GM18858 (cell line): Measurements from ENCODE around the gene SLC30A7.
"Not testable (repeated sequence)": the region's sequence is repeated elsewhere in the genome, so short reads cannot be mapped to it uniquely, and the experiment has no call there.

Source experiments
- ATAC-seq: cut with Tn5 transposase; IDR thresholded peaks from one replicate; pipeline ENCODE4 v1.9.1; 2021; ENCODE audit not compliant: unreplicated experiment

Gene SLC30A7

GRCh38 chr1:100895540-100896480 lies at the start of gene SLC30A7:
Gene SLC30A7 (plus strand): TSS chr1:100896090. CDS start chr1:100896263, 173 bp downstream.
- peak; percentile 63 for ATAC-seq

- ATAC-seq = no peak
Observed at GRCh38 chr1:100847361-100848082, 48.4 kb upstream of the SLC30A7 start.

GRCh38 chr1:100851726-100852125 lies 44.2 kb upstream of the SLC30A7 start:
- ATAC-seq = no peak

- no peak for ATAC-seq
Observed at GRCh38 chr1:100852976-100853375, 42.9 kb upstream of the SLC30A7 start.

GRCh38 chr1:100855116-100855515 lies 40.8 kb upstream of the SLC30A7 start:
- not testable (repeated sequence) for ATAC-seq

- no peak for ATAC-seq
Observed at GRCh38 chr1:100860397-100860991, 35.4 kb upstream of the SLC30A7 start.

GRCh38 chr1:100861379-100861778 lies 34.5 kb upstream of the SLC30A7 start:
- no peak for ATAC-seq

- ATAC-seq = no peak
Observed at GRCh38 chr1:100862591-100862990, 33.3 kb upstream of the SLC30A7 start.

- peak; percentile 61 for ATAC-seq
Observed at GRCh38 chr1:100866041-100866900, 29.6 kb upstream of the SLC30A7 start.

GRCh38 chr1:100866901-100867206 lies 29.0 kb upstream of the SLC30A7 start:
- no peak for ATAC-seq

- no peak for ATAC-seq
Observed at GRCh38 chr1:100868364-100868995, 27.4 kb upstream of the SLC30A7 start.

- no peak for ATAC-seq
Observed at GRCh38 chr1:100869996-100870395, 25.9 kb upstream of the SLC30A7 start.

GRCh38 chr1:100874433-100874832 lies 21.5 kb upstream of the SLC30A7 start:
- ATAC-seq = no peak

GRCh38 chr1:100875228-100875627 lies 20.7 kb upstream of the SLC30A7 start:
- ATAC-seq = no peak

GRCh38 chr1:100876291-100876690 lies 19.6 kb upstream of the SLC30A7 start:
- ATAC-seq = no peak

- no peak for ATAC-seq
Observed at GRCh38 chr1:100879422-100879821, 16.5 kb upstream of the SLC30A7 start.

GRCh38 chr1:100881687-100882086 lies 14.2 kb upstream of the SLC30A7 start:
- no peak for ATAC-seq

- no peak for ATAC-seq
Observed at GRCh38 chr1:100882698-100883097, 13.2 kb upstream of the SLC30A7 start.

- ATAC-seq = no peak
Observed at GRCh38 chr1:100883963-100884362, 11.9 kb upstream of the SLC30A7 start.

GRCh38 chr1:100889007-100889406 lies 6.9 kb upstream of the SLC30A7 start:
- ATAC-seq = not testable (repeated sequence)
